Stimulated activated CD4-positive, alpha-beta T cell treated with anti-CD3 and anti-CD28 coated beads, Interleukin-4, amount 100 ng/mL, for 48 hours (primary cell): ENCODE measurements around the gene TCEAL4.

Experiments
- DNase-seq, 2 donors: peaks; one replicate each; pipeline ENCODE4 v3.0.0-alpha.2; 2020; ENCODE audit warnings: low read depth in 2 of 2

Gene TCEAL4

DNA sequence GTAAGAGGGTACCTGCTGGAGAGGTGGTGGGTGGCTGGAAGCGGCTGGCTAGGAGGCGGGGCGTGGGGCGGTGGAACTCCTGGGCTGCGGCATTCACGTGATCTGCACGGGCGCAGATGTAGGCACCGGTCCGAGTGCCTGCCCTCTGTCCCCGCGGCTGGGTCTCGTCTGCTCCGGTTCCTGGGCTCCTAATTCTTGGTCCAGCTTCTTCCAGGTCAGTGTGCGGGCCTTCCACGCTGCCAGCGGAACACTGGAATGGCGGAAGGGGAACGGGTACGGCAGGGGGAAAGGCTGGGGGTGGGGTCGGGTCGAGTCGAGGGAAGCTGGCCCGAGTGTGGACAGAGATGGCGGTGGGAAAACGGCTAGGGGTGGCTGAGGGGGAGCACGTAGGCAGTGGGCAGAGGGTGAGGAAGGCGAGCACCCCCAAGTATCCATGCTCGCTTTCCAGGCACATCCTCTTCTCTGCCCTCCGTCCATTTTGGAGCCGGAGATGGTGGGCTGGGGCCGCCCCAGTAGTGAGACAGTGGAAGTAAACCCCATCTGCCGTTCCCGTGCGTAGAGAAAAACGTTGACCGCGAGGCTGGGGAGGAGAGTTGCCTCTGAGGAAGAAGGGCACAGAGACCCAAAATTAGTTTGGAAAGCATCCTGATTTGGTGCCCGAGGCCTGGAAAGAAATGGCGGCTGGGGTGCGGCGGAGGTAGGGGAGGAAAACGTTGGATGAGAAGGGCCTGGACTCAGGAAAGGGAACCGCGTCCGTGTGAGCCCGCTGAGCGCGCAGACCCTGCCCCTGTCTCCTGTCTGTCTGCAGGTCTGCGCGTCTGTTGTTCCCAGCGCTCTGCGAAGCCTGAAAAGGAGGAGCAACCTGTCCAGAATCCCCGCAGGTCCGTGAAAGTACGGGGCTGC, at the start of gene TCEAL4:
Gene TCEAL4 (plus strand): TSS at position 105 of the 903 bp plus-strand sequence. CDS start 1,161 bp downstream, outside the sequence.
- DNase-seq, result peak in 1 of 2 donors; percentile 16

DNA sequence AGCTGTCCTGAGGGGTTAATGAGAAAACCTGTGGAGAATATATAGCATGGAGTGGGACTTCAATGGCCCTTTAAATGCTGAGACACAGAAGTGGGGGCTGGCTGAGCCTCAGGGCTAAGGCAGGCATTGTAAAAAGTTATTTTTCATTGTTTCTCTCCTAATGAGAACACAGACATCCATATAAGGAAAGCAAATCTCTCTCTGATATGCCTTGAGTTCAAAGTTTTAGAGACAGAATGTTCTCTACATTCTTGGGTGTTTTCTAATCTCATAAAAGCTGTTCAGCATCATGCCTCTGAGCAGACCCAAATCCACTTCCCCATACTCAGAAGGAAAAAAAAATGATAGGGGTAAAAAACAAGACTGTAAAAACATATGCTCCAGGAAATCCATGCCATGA, 49.2 kb upstream of the TCEAL4 start:
- no peak for DNase-seq

DNA sequence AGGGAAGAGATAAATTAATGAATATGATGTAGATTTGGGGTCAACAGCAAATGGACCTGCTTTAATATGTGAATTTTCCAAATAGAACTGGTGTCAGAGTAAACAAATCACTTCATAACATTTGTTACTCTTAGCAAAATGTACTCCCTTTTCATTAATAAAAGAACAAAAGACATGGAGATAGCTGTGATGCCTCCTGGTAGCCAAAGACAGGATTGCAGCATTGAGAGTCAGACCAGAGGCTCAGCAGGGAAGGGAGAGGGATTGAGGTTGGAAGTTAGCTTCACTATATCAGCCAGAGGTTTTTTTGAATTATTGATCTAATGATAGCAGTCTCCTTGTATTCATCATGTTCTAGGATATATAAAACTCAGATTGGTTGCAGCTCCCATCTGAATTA, 48.6 kb upstream of the TCEAL4 start:
- DNase-seq, result no peak

DNA sequence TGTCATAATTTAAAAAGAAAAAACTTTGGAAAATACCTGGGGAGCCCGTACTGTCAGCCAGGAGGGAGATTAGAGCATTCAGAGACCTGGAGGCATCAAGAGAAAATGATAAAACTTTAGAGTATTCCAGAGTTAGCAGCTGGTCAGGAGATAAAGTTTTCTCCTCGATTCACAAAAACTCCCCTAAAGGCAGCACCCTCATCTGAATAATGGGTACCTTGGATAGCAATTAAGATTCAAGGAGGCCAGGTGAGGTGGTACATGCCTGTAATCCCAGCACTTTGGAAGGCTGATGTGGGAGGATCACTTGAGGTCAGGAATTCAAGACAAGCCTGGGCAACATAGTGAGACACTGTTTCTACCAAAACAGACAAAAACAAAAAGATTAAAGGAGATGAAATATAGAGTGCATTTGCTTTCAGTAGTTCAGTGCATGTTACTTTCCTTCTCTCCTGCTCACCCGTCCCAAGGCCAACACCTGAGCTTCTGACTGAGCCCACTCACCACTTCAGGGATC, 47.4 kb upstream of the TCEAL4 start:
- no peak for DNase-seq

DNA sequence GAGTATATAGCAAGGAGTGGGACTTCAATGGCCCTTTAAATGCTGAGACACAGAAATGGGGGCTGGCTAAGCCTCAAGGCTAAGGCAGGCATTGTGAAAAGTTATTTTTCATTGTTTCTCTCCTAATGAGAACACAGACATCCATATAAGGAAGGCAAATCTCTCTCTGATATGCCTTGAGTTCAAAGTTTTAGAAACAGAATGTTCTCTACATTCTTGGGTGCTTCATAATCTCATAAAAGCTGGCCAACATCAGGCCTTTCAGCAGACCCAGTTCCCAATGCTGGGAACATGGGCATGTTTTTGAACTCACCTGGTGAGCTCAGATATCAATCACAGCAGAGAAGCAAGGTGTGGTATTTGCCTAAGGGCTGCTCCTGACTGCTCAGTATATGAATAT, 46.6 kb upstream of the TCEAL4 start:
- DNase-seq, result no peak

DNA sequence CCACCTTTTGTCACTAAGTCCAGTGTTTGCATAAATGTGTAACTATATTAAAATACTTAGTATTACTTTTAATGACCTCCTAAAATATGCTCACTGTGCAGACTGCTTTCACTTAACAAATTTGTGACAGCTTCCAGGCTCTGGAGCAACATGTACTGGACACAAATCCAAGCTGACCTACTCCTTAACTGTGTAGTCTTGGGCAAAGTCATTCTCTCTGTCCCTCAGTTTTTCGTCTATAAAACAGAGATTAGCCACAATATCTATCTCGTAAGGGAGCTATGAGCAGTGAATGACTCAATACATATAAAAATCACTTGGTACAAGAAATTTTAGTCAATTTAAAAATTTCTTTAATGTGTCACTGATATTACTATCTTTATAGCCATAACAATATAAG, 45.6 kb upstream of the TCEAL4 start:
- DNase-seq, result no peak

DNA sequence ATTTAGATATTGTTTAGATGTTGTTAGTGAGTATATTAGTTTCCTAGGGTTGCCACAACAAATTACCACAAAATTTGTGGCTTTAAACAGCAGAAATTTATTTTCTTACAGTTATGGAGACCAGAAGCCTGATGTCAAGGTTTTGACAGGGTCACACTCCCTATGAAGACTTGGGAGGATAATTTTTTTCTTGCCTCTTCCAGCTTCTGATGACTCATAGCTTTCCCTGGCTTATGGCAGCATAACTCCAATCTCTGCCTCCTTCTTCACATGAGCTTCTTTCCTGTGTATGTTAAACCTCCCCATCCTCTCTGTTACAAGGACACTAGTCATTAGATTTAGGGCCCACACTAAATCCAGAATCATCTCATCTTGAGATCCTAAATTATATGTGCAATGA, 45.2 kb upstream of the TCEAL4 start:
- no peak for DNase-seq

DNA sequence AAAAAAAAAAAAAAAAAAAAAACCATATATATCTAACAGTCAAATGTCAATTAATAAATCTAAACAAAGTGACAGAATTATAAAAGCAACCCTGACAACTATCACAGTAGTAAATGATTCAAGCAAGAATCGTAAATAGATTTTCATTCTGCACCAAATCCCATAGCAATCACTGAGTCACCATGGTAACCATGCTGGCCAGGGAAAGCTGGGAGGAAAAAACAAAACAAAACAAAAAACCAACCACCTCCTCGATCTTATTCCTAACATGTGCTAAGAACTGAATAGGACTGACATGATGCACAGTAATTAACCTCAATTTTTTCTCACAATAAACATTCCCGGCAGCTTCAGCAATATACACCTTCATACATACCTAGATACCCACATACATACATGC, 35.4 kb upstream of the TCEAL4 start:
- no peak for DNase-seq

DNA sequence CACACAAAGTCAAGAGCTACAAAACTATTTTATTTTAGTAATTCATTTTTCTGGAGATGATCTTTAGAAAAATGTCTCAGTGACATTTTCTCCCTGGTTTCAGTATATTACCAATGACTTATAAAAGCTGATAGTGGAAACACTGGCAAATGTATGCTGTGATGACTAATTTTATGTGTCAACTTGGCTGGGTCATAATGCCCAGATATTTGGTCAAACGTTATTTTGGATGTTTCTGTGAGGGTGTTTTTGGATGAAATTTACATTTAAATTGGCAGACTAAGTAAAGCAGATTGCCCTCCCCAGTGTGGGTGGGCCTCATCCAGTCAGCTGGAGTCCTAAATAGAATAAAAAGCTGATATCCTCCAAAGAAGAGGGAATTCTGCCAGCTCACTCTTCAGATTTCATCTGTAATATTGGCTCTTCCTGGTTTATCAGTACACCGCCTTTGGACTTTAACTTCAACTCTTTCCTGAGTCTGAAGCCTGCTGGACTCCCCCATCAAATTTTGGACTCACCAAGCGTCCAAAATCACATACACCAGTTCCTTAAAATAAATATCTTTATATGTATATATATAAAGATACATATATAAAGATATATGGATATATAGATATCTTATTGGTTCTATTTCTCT, 34.8 kb upstream of the TCEAL4 start:
- DNase-seq, result no peak

DNA sequence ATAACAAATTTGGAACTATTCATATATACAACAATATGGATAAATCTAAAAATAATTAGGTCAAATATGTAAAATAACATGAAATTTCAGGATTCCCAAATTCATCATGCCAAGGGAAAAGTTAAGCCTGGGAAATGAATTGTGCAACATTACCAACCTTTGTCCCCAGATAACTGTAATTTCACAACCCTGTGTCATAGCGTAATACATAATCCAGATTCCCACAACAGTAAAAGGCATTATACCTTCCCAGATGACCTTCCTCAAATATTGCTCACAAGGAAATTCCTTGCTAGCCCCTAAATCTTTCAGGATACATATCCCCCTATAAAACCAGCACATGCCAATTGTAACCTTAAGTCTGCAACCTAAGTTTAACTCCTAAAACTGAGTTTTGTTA, 33.1 kb upstream of the TCEAL4 start:
- no peak for DNase-seq

DNA sequence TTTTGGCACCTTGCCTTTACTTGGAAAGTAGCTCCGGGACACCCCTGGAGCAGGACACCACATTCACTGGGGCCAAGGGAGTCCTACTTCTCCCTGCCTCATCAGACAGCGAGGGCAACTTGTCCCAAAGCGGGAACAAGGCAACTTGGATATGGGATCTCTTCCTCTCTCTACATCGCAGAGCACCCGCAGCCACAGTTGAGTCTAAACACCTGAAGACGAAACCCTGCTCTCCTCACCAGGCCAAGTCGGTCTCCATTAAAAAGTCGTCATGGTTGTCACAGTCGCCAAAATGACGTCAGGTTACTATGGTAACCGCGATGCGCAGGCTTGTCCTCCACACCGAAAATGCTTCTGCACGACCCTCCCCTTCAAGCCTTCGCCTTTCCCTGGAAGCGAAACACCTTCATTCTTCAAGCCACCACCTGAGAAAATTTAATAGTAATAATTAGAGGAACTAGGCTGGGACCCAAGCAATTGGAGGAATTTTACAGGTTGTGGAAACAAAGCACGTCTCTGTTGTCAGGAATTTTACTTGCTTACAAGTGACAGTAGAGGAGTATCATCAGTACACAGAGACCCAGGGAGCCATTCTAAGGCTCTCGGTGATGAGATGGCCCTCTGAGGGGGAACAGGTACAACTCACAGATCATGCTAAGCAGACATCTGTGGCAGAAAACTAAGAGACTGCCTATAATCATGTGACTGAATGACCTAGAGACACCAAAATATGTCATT, 30.5 kb upstream of the TCEAL4 start:
- peak; percentile 53 to 58 for DNase-seq

DNA sequence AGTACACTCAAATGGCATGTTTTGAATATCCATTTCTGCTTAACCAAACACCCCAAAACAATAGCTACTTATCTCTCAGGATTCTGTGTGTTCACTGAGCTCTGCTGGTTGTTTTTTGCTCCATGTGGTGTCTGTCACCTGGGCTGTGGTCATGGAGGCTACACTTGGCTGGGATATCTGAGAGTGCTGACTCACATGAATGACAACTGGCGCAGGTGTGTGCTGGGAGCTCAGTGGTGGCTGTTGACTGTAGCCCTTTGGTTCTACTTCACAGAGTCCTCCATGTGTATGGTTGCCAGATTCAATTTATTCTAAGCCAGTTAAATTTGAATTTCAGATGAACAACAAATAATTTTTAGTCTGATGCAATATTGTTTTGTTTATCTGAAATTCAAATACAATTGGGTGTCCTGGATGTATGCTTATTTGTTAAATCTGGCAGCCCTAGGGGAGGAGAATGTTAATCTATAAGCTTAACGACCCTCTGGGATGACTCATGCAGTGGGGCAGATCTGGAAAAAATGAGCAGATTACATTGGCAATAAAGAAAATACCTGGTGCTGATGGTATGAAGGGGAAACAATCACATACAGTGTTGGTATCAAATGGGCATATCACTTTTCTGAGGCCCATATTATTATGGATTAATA, 28.2 kb upstream of the TCEAL4 start:
- no peak for DNase-seq

DNA sequence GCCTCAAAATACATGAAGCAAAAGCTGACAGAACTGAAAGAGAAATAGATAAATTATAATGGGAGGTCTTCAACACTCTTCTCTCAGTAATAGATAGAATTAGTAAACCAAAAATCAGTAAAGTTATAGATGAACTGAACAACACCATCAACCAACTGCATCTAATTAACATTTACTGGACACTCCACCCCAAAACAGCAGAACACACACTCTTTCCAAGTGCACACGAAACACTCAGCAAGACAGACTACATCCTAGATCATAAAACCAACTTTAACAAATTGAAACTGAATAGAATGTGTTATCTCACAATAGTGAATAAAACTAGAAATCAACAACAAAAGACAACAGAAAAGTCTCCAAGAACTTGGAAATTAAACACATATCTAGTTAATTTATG, 25.1 kb upstream of the TCEAL4 start:
- DNase-seq, result no peak

DNA sequence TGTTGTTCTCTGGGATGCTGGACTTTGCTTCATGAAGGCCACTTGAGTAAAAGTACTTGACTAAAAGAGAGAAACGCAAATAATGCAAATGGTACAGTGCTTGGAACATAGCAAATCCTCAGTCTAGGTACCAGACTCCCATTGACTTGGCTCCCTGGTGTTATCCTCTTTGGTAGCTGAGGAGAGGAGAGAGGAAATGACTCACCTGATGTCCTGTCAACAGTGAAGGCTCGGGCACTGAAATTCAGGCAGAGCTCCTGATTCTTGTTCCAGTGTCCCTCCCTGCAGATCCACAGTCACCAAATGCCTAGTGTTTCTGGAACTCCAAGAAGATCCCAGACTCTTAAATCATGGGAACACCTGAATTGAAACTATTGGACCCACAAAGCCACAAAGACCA, 22.5 kb upstream of the TCEAL4 start:
- DNase-seq, result no peak

DNA sequence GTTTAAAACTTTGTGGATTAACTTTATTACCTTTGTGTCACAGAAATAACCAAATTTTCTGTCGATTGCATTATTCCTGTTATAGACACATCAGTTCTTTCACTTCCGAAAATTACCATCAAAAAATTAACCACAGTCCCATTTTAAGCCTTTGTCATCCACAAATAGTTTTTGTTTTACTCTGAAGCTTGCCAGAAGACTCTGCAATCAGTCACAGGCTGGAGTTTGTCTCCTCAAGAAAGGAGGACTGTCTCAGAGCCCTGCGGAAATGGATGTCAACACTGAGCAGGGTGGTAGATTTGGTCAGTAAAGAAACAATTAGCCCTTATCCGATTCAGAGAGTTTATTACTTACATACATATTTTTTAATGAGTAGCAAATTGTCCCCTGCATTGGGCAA, 20.1 kb upstream of the TCEAL4 start:
- no peak for DNase-seq

DNA sequence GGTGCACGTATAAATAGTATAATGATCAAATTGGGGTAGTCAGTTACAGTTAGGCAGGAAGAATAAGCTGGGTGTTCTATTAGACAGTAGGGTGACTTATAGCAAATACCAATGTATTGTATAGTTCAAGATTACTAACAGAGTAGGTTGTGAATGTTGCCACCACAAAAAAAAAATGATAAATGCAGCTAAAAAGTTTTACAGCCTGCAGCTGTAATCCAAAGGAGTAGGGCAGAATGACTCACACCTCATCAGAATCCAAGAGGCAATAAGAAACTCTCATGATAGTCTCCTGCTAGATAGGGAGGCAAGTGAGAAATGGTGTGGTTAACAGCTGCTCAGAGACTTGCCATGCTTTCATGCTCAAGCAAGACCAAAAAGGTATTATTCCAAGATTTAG, 19.6 kb upstream of the TCEAL4 start:
- no peak for DNase-seq

DNA sequence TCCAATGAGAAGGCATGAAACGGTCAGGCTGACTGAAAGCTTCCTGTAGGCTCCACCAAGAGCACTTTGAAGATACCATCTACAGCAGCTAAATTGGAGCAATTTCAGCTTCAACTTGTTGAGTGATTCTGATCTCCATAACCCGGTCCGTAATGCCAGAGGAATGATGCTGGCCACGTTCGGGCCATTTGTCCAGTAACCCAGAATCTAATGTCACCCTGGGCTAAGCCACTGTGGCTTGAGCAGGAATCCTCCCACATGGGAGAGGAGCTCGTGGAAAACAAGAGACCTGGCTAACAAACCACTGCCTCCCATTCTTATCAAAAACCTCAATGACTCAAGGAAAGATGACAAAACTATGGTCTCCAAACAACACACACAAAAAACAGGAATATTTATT, 14.2 kb upstream of the TCEAL4 start:
- DNase-seq, result no peak

DNA sequence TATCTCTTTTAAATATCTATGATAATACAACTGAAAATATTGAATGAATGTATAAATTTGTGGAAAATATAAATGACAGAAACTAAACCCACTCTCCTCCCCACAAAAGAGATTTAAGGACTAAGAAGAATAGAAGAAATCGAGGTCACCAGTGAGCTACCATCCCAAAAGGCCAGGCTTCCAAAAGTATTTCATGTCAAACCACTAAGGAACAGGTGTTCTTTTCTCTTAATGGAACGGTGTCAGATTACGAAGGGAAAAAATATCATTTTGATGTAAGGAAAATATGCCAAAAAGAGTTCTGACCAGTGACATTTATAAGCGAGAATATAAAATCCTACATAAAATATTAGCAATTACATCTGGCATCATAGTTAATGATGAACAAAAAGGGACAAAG, 13.6 kb upstream of the TCEAL4 start:
- no peak for DNase-seq

DNA sequence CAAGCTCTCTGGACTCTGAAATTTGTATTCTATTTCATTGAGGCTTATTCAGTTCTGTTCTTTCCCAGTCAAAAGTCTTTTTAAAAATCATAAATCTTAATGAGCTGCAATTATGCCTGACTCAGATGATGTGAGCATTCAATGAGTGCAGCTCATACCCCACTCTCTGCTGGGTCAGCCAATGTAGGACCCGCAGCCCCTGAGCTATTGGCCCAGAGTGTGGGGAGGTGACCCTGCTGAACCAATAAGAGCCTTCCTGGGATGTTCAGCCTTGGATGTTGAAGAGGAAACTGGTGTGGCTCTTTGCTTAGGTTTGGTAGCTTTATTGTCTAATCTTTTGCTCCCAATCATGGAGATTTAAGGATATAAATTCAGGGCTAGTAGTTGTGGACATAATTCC, 12.1 kb upstream of the TCEAL4 start:
- no peak for DNase-seq

DNA sequence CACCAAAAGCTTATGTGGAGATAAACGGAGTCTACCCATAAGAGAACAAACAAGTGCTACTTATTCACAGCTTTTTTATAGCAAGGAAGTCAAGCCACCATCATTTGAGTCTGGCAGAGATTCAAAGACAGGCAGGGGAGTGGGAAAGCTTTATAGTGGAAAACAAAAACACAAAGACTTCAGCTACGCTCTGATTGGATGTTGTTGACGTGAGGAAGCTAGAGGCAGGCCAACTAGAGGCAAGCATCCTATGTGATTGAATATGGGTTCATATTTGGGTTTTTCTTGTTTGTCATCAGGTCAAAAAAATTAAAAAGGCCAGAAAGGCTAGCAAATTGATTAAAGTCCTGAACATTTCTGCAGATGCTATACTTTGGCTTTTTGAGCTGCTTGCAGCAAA, 719 bp upstream of the TCEAL4 start:
- DNase-seq, result no peak

DNA sequence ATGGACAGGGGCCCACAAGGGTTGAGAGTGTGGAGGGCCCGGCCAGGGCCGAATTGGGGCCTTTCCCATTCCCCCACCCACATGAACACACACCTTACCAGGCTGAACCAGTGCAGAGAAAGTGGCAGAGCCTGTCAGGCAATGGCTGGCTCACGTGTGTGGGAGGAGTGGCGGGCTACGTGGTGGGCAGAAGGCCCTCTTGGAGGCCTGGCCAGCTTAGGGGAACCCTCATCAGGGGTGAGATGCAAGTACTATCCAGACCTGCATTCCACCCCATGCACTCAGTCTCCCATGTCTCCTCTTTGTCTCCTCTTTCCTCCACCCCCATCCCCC, 965 bp downstream of the TCEAL4 start:
- DNase-seq, result no peak

DNA sequence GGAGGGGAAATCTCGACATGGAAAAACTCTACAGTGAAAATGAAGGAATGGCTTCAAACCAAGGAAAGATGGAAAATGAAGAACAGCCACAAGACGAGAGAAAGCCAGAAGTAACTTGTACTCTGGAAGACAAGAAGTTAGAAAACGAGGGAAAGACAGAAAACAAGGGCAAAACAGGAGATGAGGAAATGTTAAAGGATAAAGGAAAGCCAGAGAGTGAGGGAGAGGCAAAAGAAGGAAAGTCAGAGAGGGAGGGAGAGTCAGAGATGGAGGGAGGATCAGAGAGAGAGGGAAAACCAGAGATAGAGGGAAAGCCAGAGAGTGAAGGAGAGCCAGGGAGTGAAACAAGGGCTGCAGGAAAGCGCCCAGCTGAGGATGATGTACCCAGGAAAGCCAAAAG, 1.3 kb downstream of the TCEAL4 start:
- no peak for DNase-seq
